Ascending aorta (tissue), 2 donors: ENCODE data around the gene ME1. TPM values are rescaled to one million over a fixed set of nuclear protein-coding genes. Genes with fewer than 3 reads are reported as not detected.
"Not testable (repeated sequence)": the region's sequence is repeated elsewhere in the genome, so short reads cannot be mapped to it uniquely, and the experiment has no call there.

Experiments used
- DNase-seq, 2 donors: peaks; one replicate each; pipeline ENCODE4 v3.0.0-alpha.2; 2019; ENCODE audit warnings: low spot score in 2 of 2
- H3K27ac ChIP-seq, 2 donors: fragments of 200-600 bp; sonication (generic); one replicate each; pipeline ENCODE4 v1.5.1; 2016 to 2017; ENCODE audit warnings: mild to moderate bottlenecking in 1 of 2
- H3K27me3 ChIP-seq: fragments of 200-600 bp; sonication (generic); one replicate; pipeline ENCODE4 v1.5.1; 2017
- H3K36me3 ChIP-seq, 2 donors: fragments of 200-600 bp; sonication (generic); one replicate each; pipeline ENCODE4 v1.5.1; 2016
- H3K4me1 ChIP-seq, 2 donors: fragments of 200-600 bp; sonication (generic); one replicate each; pipeline ENCODE4 v1.5.1; 2016 to 2017; ENCODE audit warnings: mild to moderate bottlenecking in 1 of 2
- H3K4me3 ChIP-seq, 2 donors: fragments of 200-600 bp; sonication (generic); one replicate each; pipeline ENCODE4 v1.5.1; 2016 to 2017; ENCODE audit warnings: mild to moderate bottlenecking in 1 of 2
- H3K9me3 ChIP-seq, 2 donors: fragments of 200-600 bp; sonication (generic); one replicate each; pipeline ENCODE4 v1.5.1; 2016
- intact Hi-C: fragments of 100-400 bp; cut with DNase I; formaldehyde crosslinking; loops from one replicate; pipeline ENCODE4 v1.15.1; 2023
- total RNA-seq: library from RNA; depleted of rRNA; stranded (reverse); fragments of >200 nt; gene quantifications from one replicate; pipeline ENCODE4 v1.1.0, GENCODE V29; 2016
- TF ChIP-seq, protein P1 (sequence below), 3 experiments: fragments of 200-600 bp in 2 of 3; fragments of 450-650 bp in 1 of 3; sonication (generic) in 2 of 3; IDR thresholded peaks; one replicate each; pipeline ENCODE4 v1.5.1; 2016 to 2019; ENCODE audit warnings: antibody characterized with exemption in 3 of 3, mild to moderate bottlenecking in 1 of 3, moderate library complexity in 1 of 3

The ME1 gene
- total RNA-seq, 1 donor from 2014 or later: 8.4 TPM

DNA sequence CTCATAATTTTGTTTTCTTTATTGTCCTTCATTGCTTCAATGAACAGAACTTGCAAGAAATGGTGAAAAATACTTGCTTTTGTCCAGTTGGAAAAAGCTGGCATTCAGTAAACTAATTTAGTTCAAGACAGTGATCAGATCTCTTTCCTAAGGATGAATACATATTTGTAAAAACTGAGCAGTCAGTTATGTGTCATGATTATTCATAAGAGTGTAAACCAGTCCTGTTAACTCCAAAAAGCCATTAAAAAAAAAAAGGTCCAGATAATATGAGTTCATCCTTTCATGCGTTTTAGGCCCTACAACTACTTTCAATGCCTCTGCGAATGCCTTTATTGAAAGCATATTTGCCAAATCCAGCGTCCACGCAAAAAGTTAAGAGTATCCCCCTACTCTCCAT, 238.4 kb downstream of the ME1 start:
- no peaks in the 10 kb centered on the region for H3K27me3 ChIP-seq
- H3K4me3 ChIP-seq: peak overlapping the region; percentile 59 to 93
- no peaks in the 10 kb centered on the region for H3K9me3 ChIP-seq
- TF ChIP-seq, protein P1, sequence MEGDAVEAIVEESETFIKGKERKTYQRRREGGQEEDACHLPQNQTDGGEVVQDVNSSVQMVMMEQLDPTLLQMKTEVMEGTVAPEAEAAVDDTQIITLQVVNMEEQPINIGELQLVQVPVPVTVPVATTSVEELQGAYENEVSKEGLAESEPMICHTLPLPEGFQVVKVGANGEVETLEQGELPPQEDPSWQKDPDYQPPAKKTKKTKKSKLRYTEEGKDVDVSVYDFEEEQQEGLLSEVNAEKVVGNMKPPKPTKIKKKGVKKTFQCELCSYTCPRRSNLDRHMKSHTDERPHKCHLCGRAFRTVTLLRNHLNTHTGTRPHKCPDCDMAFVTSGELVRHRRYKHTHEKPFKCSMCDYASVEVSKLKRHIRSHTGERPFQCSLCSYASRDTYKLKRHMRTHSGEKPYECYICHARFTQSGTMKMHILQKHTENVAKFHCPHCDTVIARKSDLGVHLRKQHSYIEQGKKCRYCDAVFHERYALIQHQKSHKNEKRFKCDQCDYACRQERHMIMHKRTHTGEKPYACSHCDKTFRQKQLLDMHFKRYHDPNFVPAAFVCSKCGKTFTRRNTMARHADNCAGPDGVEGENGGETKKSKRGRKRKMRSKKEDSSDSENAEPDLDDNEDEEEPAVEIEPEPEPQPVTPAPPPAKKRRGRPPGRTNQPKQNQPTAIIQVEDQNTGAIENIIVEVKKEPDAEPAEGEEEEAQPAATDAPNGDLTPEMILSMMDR (IDR thresholded peaks at IDR 0.05): no peak
- peaks cover 0 to 19% of the 10 kb centered on the region in 2 donors for H3K4me1 ChIP-seq
- H3K27ac ChIP-seq: peak overlapping the region; percentile 87 to 92
- no peak for DNase-seq
- intact Hi-C loops: loop anchor here (2.0 to 10.0 kb wide), 6 partner anchors 126 to 1572 kb away; partner anchors contain the start of genes CEP162, CYB5R4, DOP1A and IBTK
- H3K36me3 ChIP-seq: peaks cover 4 to 5% of the 10 kb centered on the region in 2 donors

DNA sequence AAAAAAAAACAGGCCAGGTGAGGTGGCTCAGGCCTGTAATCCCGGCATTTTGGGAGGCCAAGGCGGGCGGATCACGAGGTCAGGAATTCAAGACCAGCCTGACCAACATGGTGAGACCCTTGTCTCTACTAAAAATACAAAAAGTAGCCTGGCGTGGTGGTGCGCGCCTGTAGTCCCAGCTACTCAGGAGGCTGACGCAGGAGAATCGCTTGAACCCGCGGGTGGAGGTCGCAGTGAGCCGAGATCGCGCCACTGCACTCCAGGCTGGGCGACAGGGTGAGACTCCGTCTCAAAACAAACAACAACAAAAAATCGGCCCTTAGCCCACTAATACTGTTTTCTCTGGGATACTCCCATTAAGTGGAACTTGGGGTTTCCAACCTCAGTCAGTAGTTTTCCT, 238.9 kb downstream of the ME1 start:
- H3K27ac ChIP-seq, DNase-seq, H3K36me3 ChIP-seq, H3K27me3 ChIP-seq, H3K9me3 ChIP-seq: not testable (repeated sequence)
- intact Hi-C loops: loop anchor here (2.0 to 10.0 kb wide), 6 partner anchors 125 to 1573 kb away; partner anchors contain the start of genes CEP162, CYB5R4, DOP1A and IBTK
- Histone ChIP-seq H3K4me1 (peaks cover 0 to 19% of the 10 kb centered on the region in 2 donors), H3K4me3 (peak overlapping the region; percentile 59 to 93)

DNA sequence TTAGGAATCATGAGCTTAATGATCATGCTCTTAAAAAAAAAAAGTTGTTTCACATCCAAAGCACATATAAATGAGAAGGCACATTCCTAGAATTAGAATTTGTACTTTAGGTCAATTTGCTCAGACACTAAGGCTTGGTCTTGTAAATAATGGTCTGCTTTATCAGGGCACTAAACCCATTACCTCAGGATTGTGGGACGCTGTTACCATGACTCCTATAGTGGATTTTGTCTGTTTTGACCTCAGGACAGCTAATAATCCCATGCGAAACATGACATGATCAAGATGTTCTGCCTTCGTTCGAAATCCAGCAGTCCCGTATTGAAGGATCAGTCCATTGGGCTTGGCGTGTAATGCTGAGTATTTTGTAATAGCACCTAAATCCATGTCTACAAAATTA, 240.2 kb downstream of the ME1 start:
- peaks cover 8 to 14% of the 10 kb centered on the region in 2 donors for H3K36me3 ChIP-seq
- H3K27me3 ChIP-seq: no peaks in the 10 kb centered on the region
- H3K4me1 ChIP-seq: peaks cover 0 to 19% of the 10 kb centered on the region in 2 donors
- TF ChIP-seq, protein P1 (IDR thresholded peaks at IDR 0.05): no peak
- no peak overlapping the region for H3K4me3 ChIP-seq
- intact Hi-C loops: loop anchor here (5.0 to 10.0 kb wide), 5 partner anchors 664 to 1574 kb away; partner anchors contain the start of genes CEP162, CYB5R4, IBTK and RIPPLY2
- DNase-seq: no peak
- H3K27ac ChIP-seq: no peak overlapping the region
- no peaks in the 10 kb centered on the region for H3K9me3 ChIP-seq

DNA sequence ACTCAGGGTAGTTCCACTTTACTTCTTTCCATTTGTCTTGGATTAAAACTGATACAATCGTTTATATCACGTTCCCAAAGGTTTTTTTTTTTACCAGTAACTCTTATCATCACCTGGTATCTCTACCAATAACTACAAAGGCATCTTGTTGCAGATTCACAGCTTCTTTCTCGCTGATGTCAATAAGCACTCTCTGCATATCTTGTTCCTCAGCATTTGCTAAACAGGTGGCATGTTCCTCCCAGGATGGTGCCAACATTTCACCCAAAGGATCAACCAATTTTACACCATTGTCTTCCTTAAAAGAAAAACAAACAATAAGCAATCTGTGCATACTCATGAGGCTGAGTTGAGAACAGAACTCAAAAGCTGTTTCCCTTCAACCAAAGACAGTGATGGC, 242.3 kb downstream of the ME1 start:
- Histone ChIP-seq H3K27ac (no peak overlapping the region), H3K4me3 (no peak overlapping the region), H3K4me1 (peaks cover 0 to 11% of the 10 kb centered on the region in 2 donors), H3K27me3 (no peaks in the 10 kb centered on the region), H3K36me3 (peaks cover 20 to 33% of the 10 kb centered on the region in 2 donors), H3K9me3 (no peaks in the 10 kb centered on the region)
- intact Hi-C loops: no loop called here
- no peak for DNase-seq
- TF ChIP-seq, protein P1 (IDR thresholded peaks at IDR 0.05): no peak

DNA sequence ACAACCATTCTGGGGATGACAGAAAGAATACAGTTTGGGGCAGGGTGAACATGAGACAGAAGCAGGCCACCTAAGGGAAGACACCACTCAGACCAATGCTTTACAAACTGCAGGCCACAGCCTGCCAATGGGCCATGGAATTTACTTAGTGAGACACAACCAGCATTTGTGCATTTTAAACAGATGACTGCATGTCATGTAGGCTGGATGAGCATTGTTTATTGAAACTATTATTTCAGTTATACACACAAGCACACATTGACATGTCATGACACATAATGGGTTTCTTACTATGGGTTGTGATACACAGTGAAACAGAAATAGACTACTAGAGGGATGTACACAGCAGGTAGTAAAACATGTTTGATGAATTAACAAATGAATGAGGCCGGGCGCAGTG, 245.8 kb downstream of the ME1 start:
- no peak for DNase-seq
- H3K9me3 ChIP-seq: no peaks in the 10 kb centered on the region
- TF ChIP-seq, protein P1 (IDR thresholded peaks at IDR 0.05): no peak
- no peaks in the 10 kb centered on the region for H3K27me3 ChIP-seq
- intact Hi-C loops: no loop called here
- no peak overlapping the region for H3K4me3 ChIP-seq
- no peaks in the 10 kb centered on the region for H3K4me1 ChIP-seq
- H3K27ac ChIP-seq: no peak overlapping the region
- H3K36me3 ChIP-seq: peaks cover 30 to 60% of the 10 kb centered on the region in 2 donors

DNA sequence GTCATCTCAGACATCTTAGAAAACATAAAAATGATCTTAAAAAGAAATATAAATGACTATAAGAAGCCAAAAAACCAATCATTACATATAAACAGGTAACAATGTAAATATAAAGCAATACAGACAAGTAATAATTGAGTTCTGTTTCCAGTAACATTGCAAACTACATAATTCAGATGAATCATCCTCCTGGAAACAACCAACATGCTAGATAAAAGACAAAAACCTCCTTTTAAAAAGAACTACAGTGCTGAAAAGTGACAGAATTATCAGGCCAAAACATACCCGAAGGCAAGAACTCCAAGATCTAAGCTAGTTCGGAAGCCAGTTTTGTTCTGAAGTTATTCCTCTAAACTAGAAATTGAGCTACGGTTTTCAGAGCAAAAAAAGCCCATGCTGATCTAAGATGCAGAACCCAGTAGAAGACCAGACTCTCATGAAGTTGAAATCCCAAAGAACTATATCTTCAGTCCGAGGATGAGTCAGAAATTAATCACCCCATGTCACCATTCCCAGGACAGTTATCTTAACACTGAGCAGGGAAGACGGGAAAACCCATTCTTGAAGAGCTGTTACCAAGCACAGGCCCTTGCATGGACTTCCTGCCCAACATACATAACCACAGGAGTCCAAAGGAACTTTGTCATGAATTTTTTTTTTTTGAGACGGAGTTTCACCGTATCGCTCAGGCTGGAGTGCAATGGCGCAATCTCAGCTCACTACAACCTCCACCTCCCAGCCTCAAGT, 247.6 kb downstream of the ME1 start:
- no peaks in the 10 kb centered on the region for H3K27me3 ChIP-seq
- peak overlapping the region; percentile 2 to 38 for H3K27ac ChIP-seq
- H3K4me1 ChIP-seq: no peaks in the 10 kb centered on the region
- H3K36me3 ChIP-seq: peaks cover 32 to 58% of the 10 kb centered on the region in 2 donors
- no peaks in the 10 kb centered on the region for H3K9me3 ChIP-seq
- TF ChIP-seq, protein P1 (IDR thresholded peaks at IDR 0.05): no peak
- intact Hi-C loops: no loop called here
- no peak for DNase-seq
- no peak overlapping the region for H3K4me3 ChIP-seq
